ENCODE results near the gene GSTM1.

- no peak for TF ChIP-seq CTCF (IDR thresholded peaks at IDR 0.05)
- no peak for TF ChIP-seq EZH2 (IDR thresholded peaks at IDR 0.05)
Measured at GRCh38 chr1:109642626-109643025, 45.0 kb upstream of the GSTM1 start.

Measured in neural progenitor cell (in vitro differentiated cells).